HG02571 (cell line): ENCODE data around the gene OR2F1.

ENCODE experiments used
- ATAC-seq: cut with Tn5 transposase; IDR thresholded peaks from one replicate; pipeline ENCODE4 v1.9.1; 2021; ENCODE audit warnings: mild to moderate bottlenecking, moderate library complexity; ENCODE audit not compliant: unreplicated experiment

Gene OR2F1

GRCh38 chr7:143953421-143953820 is 1.2 kb upstream of the OR2F1 start:
- ATAC-seq = no peak

DNA sequence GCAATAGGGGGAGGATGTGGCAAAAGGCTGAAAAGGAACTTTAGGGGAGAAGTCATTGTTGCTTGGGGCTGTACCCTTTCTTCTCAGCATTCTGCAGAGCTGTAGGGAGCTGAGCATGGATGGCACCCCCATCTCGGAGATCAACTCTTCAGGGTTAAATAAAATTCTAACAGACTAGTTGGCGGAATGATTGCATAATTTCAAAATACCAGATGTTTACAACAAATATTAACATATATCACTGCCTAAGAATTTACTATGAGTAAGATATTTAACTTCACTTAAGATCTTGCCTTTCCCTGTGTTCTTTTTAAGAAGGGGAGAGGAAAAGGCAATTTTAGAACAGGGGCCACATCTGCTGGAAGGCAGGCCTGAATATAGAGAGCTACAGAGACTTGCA is 509 bp upstream of the OR2F1 start:
- no peak for ATAC-seq

GRCh38 chr7:143958781-143959180 is 4.1 kb downstream of the OR2F1 start:
- no peak for ATAC-seq

- ATAC-seq = no peak
These were observed 6.4 kb downstream of the OR2F1 start for GRCh38 chr7:143960813-143961610.

GRCh38 chr7:143965280-143965679 is 10.6 kb downstream of the OR2F1 start:
- no peak for ATAC-seq

DNA sequence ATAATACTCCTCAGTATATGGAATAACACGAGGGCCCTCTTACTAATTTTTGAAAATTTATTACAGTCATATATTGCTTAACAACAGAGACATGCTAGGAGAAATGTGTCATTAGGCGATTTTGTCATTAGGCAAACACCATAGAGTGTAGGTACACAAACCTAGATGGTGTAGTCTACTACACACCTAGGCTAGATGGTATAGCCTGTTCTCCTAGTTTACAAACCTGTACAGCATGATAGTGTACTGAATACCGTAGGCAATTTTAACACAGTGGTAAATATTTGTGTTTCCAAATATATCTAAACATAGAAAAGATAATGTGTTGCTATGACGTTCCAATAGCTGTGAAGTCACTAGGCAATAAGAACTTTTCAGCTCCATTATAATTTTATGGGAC is 12.8 kb downstream of the OR2F1 start:
- no peak for ATAC-seq

DNA sequence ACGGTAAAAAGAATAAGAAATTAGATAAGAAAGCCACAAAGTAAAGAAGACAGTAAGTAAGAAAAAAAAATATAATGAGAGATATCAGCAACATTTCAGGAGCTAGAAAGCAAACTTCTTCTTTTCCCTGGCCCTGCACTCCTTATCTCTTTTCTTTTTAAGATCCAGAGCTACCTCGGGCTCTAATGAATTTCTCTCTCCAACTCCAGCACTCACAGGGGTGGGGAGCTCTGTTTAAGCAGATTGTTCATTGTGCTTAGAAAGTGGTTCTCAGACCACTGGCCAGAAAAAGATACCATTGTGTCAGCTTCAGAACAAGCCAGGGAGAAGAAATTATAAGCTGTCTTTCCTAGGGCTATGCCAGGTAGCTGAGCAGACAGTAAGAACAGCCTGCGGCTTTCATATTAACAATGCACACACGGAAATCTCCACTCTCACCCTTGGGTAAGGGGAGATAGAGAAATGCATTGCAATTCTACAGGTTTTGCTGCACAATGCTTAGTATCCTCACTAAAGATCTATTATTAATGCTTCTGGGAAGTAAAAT is 19.3 kb downstream of the OR2F1 start:
- no peak for ATAC-seq

- ATAC-seq = no peak
These were observed 19.8 kb downstream of the OR2F1 start for GRCh38 chr7:143974459-143974858.

DNA sequence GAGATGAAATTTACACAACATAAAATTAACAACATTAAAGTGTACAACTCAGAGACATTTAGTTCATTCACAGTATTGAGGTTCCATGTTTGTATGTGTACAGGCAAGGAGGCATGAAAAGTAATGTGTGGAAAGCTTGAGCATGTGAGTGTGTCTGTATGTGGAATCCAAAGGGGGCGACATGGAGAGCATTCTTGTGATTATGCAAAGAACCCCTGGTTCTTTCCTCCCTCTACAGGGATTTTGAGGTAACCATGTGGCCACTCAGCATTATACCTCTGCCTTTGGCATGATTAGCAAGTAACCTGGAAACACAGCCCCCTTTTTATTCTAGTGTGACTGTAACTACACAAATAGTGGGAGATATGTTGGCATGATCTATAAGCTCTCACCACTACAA is 21.0 kb downstream of the OR2F1 start:
- ATAC-seq = no peak

DNA sequence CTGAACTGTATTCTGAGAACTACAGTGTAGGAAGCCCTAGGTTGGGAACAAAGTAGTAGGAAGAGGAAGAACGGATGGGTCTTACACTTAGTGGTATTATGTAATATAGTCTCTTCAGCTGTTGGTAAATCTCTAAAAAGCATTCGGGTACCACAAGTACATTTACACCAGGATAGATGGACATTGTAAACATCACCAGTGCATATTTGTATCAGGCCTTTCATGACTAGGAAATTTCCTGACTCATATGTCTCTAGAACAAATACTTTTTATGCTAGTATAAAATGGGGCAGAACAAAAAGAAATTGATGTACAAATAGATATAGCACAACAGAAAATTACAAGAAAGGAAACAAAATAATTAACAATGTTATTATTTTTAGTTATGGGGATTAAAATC is 23.9 kb downstream of the OR2F1 start:
- no peak for ATAC-seq

DNA sequence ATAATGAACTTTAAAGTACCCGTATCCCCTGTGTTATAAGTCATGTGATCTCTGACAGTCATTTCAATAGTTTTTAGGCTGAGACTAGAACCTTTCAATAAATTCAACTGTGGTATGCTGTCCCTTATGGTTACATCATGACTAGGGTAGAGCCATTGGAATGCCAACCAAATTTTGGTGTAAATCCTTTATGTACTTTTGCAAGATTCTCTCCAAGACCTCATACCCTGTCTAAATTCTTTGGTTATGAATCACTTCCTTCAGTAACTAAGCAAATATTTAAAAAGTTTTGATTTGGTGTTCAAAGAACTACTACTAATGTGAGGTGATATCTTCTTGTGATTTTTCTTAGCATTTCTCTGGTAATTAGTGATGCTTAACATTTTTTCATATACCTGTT is 24.7 kb downstream of the OR2F1 start:
- ATAC-seq = no peak

DNA sequence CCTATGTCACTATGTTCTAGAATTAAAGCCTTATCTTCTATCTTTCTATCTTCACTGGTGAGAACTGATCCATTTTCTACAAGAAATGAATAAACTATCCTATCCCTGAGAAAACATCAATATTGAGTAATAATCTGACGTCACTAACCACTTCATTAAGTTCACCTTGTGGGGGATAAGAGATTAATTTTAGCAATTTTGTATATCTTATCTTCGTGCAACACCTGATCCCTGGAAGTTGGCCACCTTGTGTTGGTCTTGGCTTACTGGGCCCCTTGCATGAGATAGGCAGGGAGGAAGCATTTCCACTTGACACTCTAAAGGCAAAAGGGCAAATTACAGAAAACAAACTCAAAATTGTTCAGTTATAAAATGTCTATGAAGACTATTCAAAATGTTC is 25.4 kb downstream of the OR2F1 start:
- no peak for ATAC-seq

DNA sequence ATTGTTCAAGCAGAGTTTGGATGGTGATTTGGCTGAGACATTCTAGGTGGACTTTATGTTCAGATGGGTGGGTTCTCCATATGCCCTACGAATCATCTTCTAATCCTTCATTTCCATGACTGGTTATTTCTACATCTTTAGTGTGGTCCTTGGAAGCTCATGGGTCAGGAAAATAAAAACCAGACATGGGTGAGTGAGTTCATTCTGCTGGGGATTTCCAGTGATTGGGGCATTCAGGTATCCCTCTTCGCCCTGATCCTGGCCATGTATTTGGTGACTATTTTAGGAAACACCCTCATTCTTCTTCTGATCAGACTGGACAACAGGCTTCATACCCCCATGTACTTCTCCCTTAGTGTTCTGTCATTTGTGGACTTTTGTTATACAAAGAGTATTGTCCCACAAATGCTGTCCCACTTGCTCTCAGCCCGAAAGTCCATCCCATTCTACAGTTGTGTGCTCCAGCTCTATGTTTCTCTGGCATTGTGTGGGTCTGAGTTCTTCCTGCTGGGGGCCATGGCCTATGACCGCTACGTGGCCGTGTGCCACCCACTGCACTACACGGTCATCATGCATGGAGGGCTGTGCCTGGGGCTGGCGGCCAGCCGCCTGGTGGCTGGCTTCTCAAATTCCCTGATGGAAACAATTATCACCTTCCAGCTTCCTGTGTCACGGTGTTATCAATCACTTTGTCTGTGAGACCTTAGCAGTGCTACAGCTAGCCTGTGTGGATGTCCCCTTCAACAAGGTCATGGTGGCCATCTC is 26.3 kb downstream of the OR2F1 start:
- no peak for ATAC-seq

- ATAC-seq = no peak
These were observed 29.3 kb downstream of the OR2F1 start for GRCh38 chr7:143983960-143984359.

DNA sequence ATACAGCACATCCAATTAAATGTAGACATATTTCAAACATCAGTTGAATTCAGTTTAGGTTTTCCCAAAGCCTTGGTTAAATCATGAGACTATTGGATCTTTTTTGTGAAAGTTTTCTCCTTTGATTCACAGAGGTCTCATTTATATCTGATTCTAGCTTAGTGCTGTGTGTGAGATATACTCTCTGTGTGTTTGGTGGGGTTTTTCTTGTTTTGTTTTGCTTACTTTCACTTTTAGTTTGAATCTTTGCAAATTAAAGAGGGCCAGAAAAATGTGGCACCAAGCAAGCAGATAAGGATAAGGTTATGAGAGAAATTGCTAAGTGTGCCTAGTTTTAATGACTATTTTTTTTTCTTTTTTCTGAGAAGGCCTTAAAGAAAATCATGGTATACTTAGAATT is 32.9 kb downstream of the OR2F1 start:
- no peak for ATAC-seq

DNA sequence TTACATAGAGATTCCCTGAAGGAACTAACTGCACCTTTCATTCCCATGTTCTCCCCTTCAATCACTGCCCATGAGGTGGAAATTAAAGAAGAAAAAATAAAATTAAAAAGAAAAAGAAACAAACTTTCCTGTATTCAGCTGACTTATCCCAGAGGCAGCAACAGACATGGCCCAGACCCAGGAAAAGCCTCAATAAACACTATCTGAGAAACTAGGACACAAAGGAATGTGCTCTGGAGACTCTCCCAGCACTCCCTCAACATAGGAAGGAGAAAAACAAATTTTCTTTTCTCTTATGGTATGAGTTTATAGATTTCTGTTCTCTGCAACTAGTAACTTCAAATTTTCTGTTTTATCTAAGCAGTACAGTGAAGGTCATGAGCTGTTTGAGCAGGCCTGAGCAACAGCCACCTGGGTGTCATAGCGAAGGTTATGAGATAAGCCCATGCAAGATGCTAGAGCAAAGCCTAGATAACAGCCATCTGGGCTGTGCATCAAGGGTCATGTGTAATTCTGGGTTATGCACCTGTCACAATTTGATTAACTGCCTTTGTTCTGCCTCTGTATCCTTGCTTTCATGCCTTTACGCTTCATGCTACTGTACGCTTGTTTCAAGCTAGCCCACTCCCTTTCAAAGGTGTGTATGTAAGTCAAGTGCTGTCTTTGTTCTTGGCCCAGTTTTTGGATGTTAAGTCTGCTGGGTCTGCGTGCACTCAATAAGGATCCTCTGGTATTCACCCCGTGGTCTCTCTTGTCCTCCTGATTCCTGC is 34.5 kb downstream of the OR2F1 start:
- no peak for ATAC-seq

GRCh38 chr7:143992670-143993069 is 38.0 kb downstream of the OR2F1 start:
- ATAC-seq = no peak

DNA sequence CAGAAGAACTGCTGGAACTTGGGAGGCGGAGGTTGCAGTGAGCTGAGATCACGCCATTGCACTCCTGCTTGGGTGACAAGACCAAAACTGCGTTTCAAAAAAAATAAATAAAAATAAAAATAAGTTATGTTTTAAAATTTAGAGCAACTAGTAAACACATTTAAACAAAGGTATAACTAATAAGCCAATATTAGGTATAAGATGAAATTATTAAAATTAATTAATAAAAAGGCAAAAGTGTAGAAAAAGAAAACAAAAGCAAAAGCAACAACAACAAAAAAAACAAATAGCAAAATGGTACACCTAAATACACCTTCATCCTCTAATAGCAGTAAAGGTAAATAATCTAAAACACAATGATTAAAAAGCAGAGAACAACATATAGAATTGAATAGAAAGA is 39.3 kb downstream of the OR2F1 start:
- no peak for ATAC-seq

DNA sequence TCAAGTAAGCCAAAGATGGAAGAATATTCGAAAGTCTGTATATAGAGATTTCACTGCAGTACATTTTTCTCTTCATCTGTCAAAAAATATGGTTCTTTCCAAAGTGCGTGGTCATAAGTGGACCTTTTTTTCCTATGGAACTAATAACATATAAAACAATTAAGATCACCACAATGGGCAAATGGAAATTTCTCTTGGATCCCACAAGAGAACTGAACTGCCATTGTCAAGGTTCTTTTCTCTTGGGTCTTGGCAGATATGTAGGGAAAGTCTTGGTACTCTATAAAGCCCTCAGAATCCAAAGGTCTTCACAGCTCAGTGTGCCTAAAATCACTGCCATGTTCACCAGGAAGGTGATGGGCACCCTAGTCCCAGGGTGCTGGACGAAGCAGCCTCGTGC is 45.4 kb downstream of the OR2F1 start, which contains the start of gene OR6B1:
TSS of gene OR6B1 (plus strand) at position 301 of the 400 bp plus-strand sequence. CDS start 3,677 bp downstream, outside the sequence.
- ATAC-seq = no peak

- ATAC-seq = no peak
These were observed 46.9 kb downstream of the OR2F1 start for GRCh38 chr7:144001543-144001942.

DNA sequence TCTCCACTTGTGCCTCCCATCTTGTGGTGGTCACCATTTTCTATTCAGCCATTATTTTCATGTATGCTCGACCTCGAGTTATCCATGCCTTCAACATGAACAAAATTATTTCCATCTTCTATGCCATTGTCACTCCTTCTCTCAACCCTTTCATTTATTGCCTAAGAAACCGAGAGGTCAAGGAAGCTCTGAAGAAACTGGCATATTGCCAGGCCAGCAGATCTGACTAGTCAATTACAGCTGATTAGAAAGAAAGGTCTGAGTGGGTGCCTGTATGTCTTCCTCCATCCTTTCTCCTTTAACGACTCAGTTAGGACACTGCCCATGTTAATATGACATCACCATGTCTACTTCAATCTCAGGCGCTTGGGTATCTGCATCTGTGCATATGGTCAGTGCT is 50.1 kb downstream of the OR2F1 start:
- ATAC-seq = no peak
